Mucosa of rectum (tissue), 2 donors: ENCODE data around the gene SYCP2.

ENCODE experiments used
- H3K27ac ChIP-seq, 2 donors: one replicate each; pipeline ENCODE4 v1.7.0; 2013; ENCODE audit warnings: inconsistent platforms in 2 of 2, low read depth in 2 of 2, low read length in 2 of 2
- H3K27me3 ChIP-seq, 2 donors: one replicate each; pipeline ENCODE4 v1.7.0; 2013; ENCODE audit warnings: low read length in 2 of 2; ENCODE audit not compliant: control insufficient read depth in 2 of 2, insufficient read depth in 2 of 2
- H3K36me3 ChIP-seq, 2 donors: one replicate each; pipeline ENCODE4 v1.7.0; 2013; ENCODE audit warnings: low read length in 2 of 2; ENCODE audit not compliant: control insufficient read depth in 2 of 2, insufficient read depth in 2 of 2
- H3K4me1 ChIP-seq, 2 donors: one replicate each; pipeline ENCODE4 v1.7.0; 2013; ENCODE audit warnings: low read length in 2 of 2, mild to moderate bottlenecking in 1 of 2; ENCODE audit not compliant: control insufficient read depth in 2 of 2, insufficient read depth in 2 of 2
- H3K4me3 ChIP-seq, 2 donors: one replicate each; pipeline ENCODE4 v1.7.0; 2013; ENCODE audit warnings: low read length in 2 of 2
- H3K9ac ChIP-seq, 2 donors: one replicate each; pipeline ENCODE4 v1.7.0; 2013; ENCODE audit warnings: low read length in 2 of 2, low read depth in 1 of 2, mild to moderate bottlenecking in 1 of 2
- H3K9me3 ChIP-seq, 2 donors: one replicate each; pipeline ENCODE4 v1.7.0; 2013; ENCODE audit warnings: low read length in 2 of 2; ENCODE audit not compliant: control insufficient read depth in 2 of 2
- donor health status: healthy.
- donor health status: Normal muscosa, but diverticular disease.

The SYCP2 gene

DNA sequence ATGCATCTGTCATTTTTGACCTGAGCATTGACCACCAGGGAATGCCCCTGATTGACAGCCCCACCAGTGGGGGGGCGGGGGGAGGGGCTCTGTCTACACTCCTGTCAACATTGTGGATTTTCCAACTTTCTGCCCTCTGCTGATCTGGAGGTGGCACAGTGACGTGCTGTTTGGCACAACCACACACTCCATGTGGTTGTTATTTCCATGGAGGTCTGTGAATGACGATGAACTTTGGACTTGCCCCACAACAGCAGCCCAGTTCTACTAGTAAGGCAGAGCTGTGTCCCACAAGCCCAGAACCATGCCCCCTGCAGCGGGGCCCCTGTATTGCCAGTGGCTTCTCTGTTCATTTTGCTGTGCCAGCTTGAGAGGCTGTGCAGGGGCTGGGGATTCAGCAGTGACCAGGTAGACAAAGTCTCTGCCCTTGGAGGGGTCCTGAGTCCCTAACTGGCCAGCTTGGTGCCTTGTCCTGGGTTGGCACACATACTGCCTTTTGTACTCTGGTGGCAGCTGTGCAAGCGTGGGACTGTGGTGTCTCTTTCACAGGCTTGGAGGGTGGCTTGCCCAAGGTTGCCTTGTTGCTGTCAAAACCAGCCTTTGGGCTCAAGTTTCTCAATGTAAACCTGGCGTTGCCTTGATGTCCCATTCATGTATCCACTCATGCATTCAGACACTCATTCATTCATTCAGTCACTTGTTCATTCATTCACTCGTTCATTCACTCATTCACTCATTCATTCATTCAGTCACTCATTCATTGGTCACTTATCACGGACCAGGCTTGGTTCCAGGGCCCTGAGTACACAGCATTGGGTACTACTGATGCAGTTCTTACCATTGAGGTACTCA is 108.5 kb downstream of the SYCP2 start:
- H3K9me3 ChIP-seq = no peaks in the 10 kb centered on the region
- no peak overlapping the region for H3K4me3 ChIP-seq
- peaks cover 5 to 17% of the 10 kb centered on the region in 2 donors for H3K4me1 ChIP-seq

DNA sequence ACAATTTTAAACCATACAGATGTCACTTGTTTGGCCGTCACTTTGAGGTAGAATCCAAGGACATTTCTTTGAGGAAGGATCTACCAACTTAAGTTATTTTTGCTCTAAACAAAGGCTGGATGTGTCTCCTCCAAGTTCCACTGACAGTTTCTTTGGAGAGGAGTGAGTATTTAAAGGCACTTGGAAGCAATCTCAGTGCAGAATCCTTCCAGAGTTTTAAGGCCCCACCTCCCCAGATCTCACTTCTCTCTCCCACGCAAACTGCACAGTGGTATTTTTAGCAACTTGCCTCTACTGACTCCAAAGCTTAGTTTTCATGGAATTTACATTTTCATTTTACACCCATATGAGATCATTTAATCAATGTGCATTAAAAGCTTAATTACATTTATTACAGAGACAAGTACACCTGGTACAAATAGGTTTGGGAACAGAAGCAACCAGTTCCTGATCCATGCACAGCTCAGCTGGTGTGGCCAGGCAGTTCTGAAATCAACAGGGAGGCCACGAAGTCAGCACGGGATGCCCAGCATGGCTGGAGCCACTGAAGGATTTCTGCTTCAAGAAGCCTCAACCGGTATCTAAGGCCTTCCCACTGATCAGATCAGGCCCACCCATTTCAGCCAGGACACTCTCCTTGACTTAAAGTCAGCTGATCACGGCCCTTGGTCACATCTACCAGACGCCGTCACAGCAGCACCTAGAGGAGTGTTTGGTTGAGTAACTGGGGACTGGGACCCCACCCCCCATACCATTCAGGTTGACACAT is 109.8 kb downstream of the SYCP2 start:
- Histone ChIP-seq H3K27me3 (no peaks in the 10 kb centered on the region), H3K4me3 (no peak overlapping the region), H3K4me1 (peaks cover 5 to 17% of the 10 kb centered on the region in 2 donors), H3K36me3 (no peaks in the 10 kb centered on the region), H3K27ac (no peak overlapping the region), H3K9me3 (no peaks in the 10 kb centered on the region), H3K9ac (no peak overlapping the region)

More for the DNA sequence above, 108.5 kb downstream of the SYCP2 start:
- Histone ChIP-seq H3K27me3 (no peaks in the 10 kb centered on the region), H3K9ac (no peak overlapping the region), H3K36me3 (no peaks in the 10 kb centered on the region), H3K27ac (no peak overlapping the region)

DNA sequence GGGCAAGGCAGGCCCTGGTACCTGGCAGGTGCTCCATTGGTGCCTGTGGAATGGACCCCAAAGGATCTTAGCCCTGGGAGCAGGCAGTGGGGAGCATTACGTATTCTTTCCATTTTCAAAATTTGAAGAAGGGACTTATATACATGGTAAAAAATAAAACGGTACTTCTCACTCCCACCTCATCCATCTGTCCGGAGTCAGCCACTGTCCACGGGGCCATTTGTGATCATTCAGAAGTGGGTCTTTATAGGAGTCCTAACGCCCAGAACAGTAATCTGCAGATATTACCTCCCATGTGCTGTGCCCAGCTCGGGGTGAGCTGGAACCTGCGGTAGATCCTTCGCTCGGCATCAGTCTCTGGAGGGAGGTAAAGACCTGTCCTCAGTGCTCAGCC is 110.4 kb downstream of the SYCP2 start:
- H3K9me3 ChIP-seq = no peaks in the 10 kb centered on the region
- no peaks in the 10 kb centered on the region for H3K27me3 ChIP-seq
- H3K27ac ChIP-seq = no peak overlapping the region
- peaks cover 5 to 17% of the 10 kb centered on the region in 2 donors for H3K4me1 ChIP-seq
- no peak overlapping the region for H3K4me3 ChIP-seq
- no peak overlapping the region for H3K9ac ChIP-seq
- no peaks in the 10 kb centered on the region for H3K36me3 ChIP-seq

DNA sequence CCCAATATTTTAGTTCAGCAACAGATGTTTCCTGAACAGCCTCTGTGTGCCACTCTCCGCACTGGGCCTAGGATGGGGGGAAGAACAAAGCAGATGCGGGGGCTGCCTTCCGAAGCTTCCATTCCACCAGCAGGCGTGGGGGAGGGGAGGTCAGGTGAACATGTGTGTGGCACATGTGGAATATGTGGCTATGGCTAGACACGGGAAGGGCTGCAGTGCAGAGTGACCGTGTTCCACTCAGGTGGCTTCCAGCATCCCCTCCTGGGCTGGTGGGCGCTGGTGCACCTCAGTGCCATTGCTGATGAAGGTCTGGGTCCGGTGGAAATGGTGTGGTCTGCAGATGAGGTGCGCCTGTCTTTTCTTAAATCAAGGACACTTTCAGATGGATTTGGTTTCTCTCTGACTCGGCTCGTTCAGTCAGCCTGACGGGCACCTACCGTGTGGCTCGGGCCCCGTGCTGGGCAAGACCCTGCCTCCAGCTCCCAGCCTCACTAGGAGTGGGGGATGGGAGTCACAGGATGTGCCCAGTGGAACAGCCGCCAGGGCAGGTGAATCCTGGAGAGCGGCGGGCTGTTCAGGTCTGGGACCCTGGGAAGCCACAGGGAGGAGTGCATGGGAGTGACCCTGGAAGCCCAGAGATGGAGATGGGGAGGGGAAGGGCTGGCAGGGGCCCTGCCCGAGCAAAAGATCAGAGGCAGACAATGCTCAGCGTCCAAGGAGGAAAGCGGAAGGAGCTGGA is 111.0 kb downstream of the SYCP2 start:
- Histone ChIP-seq H3K4me1 (peaks cover 5 to 15% of the 10 kb centered on the region in 2 donors), H3K27ac (no peak overlapping the region), H3K36me3 (no peaks in the 10 kb centered on the region), H3K9ac (no peak overlapping the region), H3K9me3 (no peaks in the 10 kb centered on the region), H3K27me3 (no peaks in the 10 kb centered on the region), H3K4me3 (no peak overlapping the region)

DNA sequence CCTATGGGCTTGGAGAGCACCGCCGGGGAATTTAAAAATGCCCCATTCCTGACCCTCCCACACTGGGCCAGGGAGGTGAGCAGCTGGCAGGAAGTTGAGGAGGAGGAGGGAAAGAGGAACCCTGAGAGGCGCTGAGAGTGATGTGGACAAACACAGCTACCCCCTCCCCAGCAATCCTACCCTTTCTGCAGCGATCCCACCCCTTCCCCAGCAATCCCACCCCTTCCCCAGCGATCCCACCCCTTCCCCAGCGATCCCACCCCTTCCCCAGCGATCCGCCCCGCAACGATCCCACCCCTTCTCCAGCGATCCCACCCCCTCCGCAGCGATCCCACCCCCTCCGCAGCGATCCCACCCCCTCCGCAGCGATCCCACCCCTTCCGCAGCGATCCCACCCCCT is 111.6 kb downstream of the SYCP2 start:
- H3K27me3 ChIP-seq = no peaks in the 10 kb centered on the region
- H3K4me1 ChIP-seq = peaks cover 5 to 8% of the 10 kb centered on the region in 2 donors
- H3K9me3 ChIP-seq = no peaks in the 10 kb centered on the region
- no peaks in the 10 kb centered on the region for H3K36me3 ChIP-seq
- no peak overlapping the region for H3K4me3 ChIP-seq
- H3K9ac ChIP-seq = no peak overlapping the region
- no peak overlapping the region for H3K27ac ChIP-seq

DNA sequence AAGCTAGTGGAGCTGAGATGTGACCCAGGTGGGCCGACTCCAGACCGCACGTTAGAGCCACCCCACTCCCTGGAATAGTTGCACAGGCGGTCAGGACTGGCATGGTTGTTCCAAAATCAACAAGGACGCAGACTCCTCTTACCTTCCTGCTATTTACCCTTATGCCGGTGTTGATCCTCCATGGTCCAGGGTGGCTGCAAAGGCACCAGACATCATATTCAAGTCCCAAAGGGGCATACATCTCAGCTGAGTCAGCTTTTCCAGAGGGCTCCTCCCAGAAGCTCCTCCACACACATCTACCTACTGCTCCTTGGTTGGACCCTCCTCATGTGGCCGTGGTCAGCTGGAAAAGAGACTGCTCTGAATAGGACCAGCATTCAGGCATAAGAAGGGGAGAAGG is 112.2 kb downstream of the SYCP2 start:
- H3K4me3 ChIP-seq = no peak overlapping the region
- H3K27ac ChIP-seq = no peak overlapping the region
- H3K9me3 ChIP-seq = no peaks in the 10 kb centered on the region
- no peaks in the 10 kb centered on the region for H3K27me3 ChIP-seq
- peaks cover 5 to 7% of the 10 kb centered on the region in 2 donors for H3K4me1 ChIP-seq
- H3K36me3 ChIP-seq = no peaks in the 10 kb centered on the region
- H3K9ac ChIP-seq = no peak overlapping the region

DNA sequence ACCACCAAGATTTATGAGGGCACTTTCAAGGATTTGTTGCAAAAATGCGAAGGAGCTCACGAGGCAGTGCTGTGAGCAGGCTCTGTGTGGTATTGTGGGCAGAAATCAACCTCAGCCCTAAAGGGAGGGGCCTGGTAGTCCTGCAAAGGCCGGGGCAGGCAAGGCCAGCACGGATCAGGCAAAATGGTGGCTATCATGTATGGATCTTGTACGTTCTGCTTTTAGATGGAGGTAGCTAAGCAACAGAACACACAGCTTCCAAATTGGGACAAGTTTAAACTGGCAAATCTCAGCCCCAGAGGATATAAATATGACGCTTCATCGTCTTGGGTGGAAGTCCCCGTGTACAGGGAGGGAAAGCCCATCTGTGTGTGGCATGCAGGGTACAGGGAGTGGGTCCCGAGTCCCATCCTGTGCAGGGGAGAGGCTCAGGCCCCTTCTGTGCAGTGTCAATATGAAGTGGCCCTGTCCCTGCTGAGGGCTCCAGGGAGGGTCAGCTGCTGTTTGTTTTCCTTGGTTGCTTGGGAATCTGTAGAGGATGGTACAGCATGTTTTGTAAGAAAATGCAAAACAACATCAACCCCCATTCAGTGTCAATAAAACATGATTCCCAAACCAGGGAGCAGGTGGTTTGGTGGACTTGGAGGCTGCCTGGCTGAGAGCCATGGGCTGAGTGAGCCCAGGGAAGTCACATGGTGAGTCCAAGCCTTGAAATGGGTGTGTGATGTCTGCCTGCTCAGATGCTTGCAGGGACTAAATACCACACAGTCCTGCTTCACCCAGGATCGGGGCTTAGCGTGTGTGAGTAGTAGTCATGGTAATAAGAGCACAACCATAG is 113.0 kb downstream of the SYCP2 start:
- H3K36me3 ChIP-seq = no peaks in the 10 kb centered on the region
- no peak overlapping the region for H3K4me3 ChIP-seq
- H3K27ac ChIP-seq = no peak overlapping the region
- no peaks in the 10 kb centered on the region for H3K9me3 ChIP-seq
- no peak overlapping the region for H3K9ac ChIP-seq
- no peaks in the 10 kb centered on the region for H3K27me3 ChIP-seq
- H3K4me1 ChIP-seq = peaks cover 1 to 3% of the 10 kb centered on the region in 2 donors

DNA sequence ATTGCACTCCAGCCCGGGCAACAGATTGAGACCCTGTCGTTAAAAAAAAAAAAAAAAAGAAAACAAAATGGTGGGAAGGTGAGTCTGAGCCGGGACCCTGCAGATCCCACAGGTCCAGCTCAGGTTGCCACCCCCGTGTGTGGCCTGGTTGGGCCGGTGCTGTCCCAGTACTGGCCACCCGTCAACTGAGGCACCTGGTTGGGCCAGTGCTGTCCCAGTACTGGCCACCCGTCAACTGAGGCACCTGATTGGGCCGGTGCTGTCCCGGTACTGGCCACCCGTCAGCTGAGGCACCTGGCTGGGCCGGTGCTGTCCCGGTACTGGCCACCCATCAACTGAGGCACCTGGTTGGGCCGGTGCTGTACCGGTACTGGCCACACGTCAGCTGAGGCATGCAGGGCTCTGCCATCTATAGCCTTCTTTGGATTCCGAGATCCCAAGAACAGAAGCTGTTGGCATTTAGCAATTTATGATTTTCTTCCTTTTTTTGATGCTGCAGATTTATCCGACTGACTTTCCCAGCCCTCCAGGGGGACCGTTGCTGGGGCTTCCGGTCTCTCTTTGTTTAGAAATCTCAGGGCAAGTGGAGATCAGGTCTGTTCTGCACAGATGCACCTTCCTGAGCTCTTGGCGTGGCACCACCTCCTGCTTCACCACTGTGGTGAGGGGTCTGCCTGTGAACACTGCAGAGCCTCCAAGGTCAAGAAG is 113.8 kb downstream of the SYCP2 start:
- H3K27me3 ChIP-seq = no peaks in the 10 kb centered on the region
- no peaks in the 10 kb centered on the region for H3K9me3 ChIP-seq
- no peak overlapping the region for H3K27ac ChIP-seq
- peaks cover 0 to under 1% of the 10 kb centered on the region in 2 donors for H3K4me1 ChIP-seq
- H3K4me3 ChIP-seq = no peak overlapping the region
- H3K36me3 ChIP-seq = no peaks in the 10 kb centered on the region
- no peak overlapping the region for H3K9ac ChIP-seq

DNA sequence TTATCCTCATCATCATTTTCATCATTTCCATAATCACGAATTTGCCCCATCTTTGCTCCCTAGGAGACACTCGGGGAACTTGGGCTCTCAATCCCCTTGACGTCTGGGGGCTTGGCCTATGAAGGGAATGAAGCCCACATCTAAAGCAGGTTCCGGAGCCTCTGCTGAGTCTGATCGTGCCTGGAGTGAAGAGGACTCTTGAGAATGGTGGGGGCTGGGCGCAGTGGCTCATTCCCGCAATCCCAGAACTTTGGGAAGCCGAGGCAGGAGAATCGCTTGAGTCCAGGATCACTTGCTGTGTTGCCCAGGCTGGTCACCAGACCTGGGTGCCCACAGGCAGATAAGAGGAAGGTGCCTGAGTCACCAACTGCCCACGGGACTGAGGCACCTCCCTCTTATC is 114.5 kb downstream of the SYCP2 start:
- no peaks in the 10 kb centered on the region for H3K27me3 ChIP-seq
- no peaks in the 10 kb centered on the region for H3K9me3 ChIP-seq
- H3K27ac ChIP-seq = no peak overlapping the region
- H3K4me1 ChIP-seq = no peaks in the 10 kb centered on the region
- no peaks in the 10 kb centered on the region for H3K36me3 ChIP-seq
- no peak overlapping the region for H3K4me3 ChIP-seq
- H3K9ac ChIP-seq = no peak overlapping the region
